Measurements from ENCODE around the gene CENPS. TPM values are rescaled to one million over a fixed set of nuclear protein-coding genes. Genes with fewer than 3 reads are reported as not detected.

CENPS gene
- total RNA-seq, 1 experiment from 2014 or later: 20.1 TPM

GRCh38 chr1:10429868-10430215, 391 bp upstream of the CENPS start:
- ChIA-PET CTCF (interaction anchor here (1.0 to 2.7 kb wide), 5 partner anchors 31 to 77 kb away, joined by 3 to 23 read pairs (median 4); partner anchors contain the start of gene PGD), POLR2A (interaction anchor here (1.9 kb wide), 1 partner anchor 31 kb away, joined by 8 read pairs; the partner anchor contains the start of gene PGD)
- Histone ChIP-seq H3K4me3 (ENCODE audit: low read depth, low read length) (peak overlapping the region; percentile 60), H3K27me3 (replicated peaks; ENCODE audit: control insufficient read depth, insufficient read depth, low read length) (no peaks in the 10 kb centered on the region), H3K4me1 (peaks cover 25% of the 10 kb centered on the region), H3K9me3 (no peaks in the 10 kb centered on the region), H3K36me3 (ENCODE audit: control insufficient read depth, insufficient read depth, low read length) (no peaks in the 10 kb centered on the region; the same call in 1 of the 2 replicates)
- intact Hi-C loops (cut with micrococcal nuclease; ENCODE audit: unreplicated experiment): loop anchor here (1.0 to 5.0 kb wide), 2 partner anchors 64 to 478 kb away; no protein-coding TSS in a partner anchor
- H3K36me3 Mint-ChIP-seq (ENCODE audit: insufficient read depth, unreplicated experiment): peaks cover 7% of the 10 kb centered on the region
- DNase-seq: no peak
- H3K9me3 Mint-ChIP-seq (ENCODE audit: unreplicated experiment): no peaks in the 10 kb centered on the region
- H3K27ac Mint-ChIP-seq (ENCODE audit: unreplicated experiment): peak overlapping the region; percentile 87
- BruUV-seq (replicated peaks): no TSS peak
- no peak for TF ChIP-seq CTCF (IDR thresholded peaks at IDR 0.05; ENCODE audit: insufficient read depth in 1 of 2, low read depth in 1 of 2, low read length in 1 of 2, severe bottlenecking in 1 of 2, unreplicated experiment in 1 of 2)
- H3K27me3 Mint-ChIP-seq (ENCODE audit: insufficient read depth, unreplicated experiment): no peaks in the 10 kb centered on the region
- H3K4me1 Mint-ChIP-seq (ENCODE audit: low read depth, unreplicated experiment): peaks cover 11% of the 10 kb centered on the region
- peak overlapping the region; percentile 96 for H3K4me3 Mint-ChIP-seq (ENCODE audit: unreplicated experiment)

- ChIA-PET POLR2A (interaction anchor here (0.5 to 1.9 kb wide), 2 partner anchors 32 to 41 kb away, joined by 3 to 8 read pairs; partner anchors contain the start of gene PGD), CTCF (interaction anchor here (0.7 to 2.7 kb wide), 5 partner anchors 18 to 821 kb away, joined by 3 to 23 read pairs (median 3); partner anchors contain the start of gene CORT)
- H3K9me3 ChIP-seq: no peaks in the 10 kb centered on the region
- H3K36me3 ChIP-seq (ENCODE audit: control insufficient read depth, insufficient read depth, low read length): no peaks in the 10 kb centered on the region; the same call in 1 of the 2 replicates
- intact Hi-C loops (cut with micrococcal nuclease; ENCODE audit: unreplicated experiment): no loop called here
- peaks cover 11% of the 10 kb centered on the region for H3K4me1 Mint-ChIP-seq (ENCODE audit: low read depth, unreplicated experiment)
- no peak for TF ChIP-seq CTCF (IDR thresholded peaks at IDR 0.05; ENCODE audit: insufficient read depth in 1 of 2, low read depth in 1 of 2, low read length in 1 of 2, severe bottlenecking in 1 of 2, unreplicated experiment in 1 of 2)
- no peaks in the 10 kb centered on the region for H3K9me3 Mint-ChIP-seq (ENCODE audit: unreplicated experiment)
- no peak for DNase-seq
- peak overlapping the region; percentile 96 for H3K4me3 Mint-ChIP-seq (ENCODE audit: unreplicated experiment)
- peak overlapping the region; percentile 87 for H3K27ac Mint-ChIP-seq (ENCODE audit: unreplicated experiment)
- H3K27me3 Mint-ChIP-seq (ENCODE audit: insufficient read depth, unreplicated experiment): no peaks in the 10 kb centered on the region
- no peaks in the 10 kb centered on the region for H3K27me3 ChIP-seq (replicated peaks; ENCODE audit: control insufficient read depth, insufficient read depth, low read length)
- peaks cover 20% of the 10 kb centered on the region for H3K4me1 ChIP-seq
- BruUV-seq (replicated peaks): TSS peak; percentile 73
- H3K4me3 ChIP-seq (ENCODE audit: low read depth, low read length): peak overlapping the region; percentile 60
- H3K36me3 Mint-ChIP-seq (ENCODE audit: insufficient read depth, unreplicated experiment): peaks cover 7% of the 10 kb centered on the region
These were observed 967 bp downstream of the CENPS start for GRCh38 chr1:10431070-10431730.

GRCh38 chr1:10432910-10433700, 2.9 kb downstream of the CENPS start:
- Mint-ChIP-seq H3K4me1 (ENCODE audit: low read depth, unreplicated experiment) (no peaks in the 10 kb centered on the region), H3K27ac (ENCODE audit: unreplicated experiment) (no peak overlapping the region), H3K27me3 (ENCODE audit: insufficient read depth, unreplicated experiment) (no peaks in the 10 kb centered on the region), H3K9me3 (ENCODE audit: unreplicated experiment) (no peaks in the 10 kb centered on the region), H3K36me3 (ENCODE audit: insufficient read depth, unreplicated experiment) (peaks cover 7% of the 10 kb centered on the region), H3K4me3 (ENCODE audit: unreplicated experiment) (no peak overlapping the region)
- DNase-seq: no peak
- no TSS peak for BruUV-seq (replicated peaks)
- Histone ChIP-seq H3K36me3 (ENCODE audit: control insufficient read depth, insufficient read depth, low read length) (no peaks in the 10 kb centered on the region; the same call in 1 of the 2 replicates), H3K4me1 (peaks cover 5% of the 10 kb centered on the region; the same call in 1 of the 2 replicates), H3K4me3 (ENCODE audit: low read depth, low read length) (no peak overlapping the region), H3K27me3 (replicated peaks; ENCODE audit: control insufficient read depth, insufficient read depth, low read length) (no peaks in the 10 kb centered on the region), H3K9me3 (no peaks in the 10 kb centered on the region)
- ChIA-PET POLR2A (no interaction called here), CTCF (interaction anchor here (0.6 kb wide), 1 partner anchor 47 kb away, joined by 3 read pairs; no protein-coding TSS in a partner anchor)
- no peak for TF ChIP-seq CTCF (IDR thresholded peaks at IDR 0.05; ENCODE audit: insufficient read depth in 1 of 2, low read depth in 1 of 2, low read length in 1 of 2, severe bottlenecking in 1 of 2, unreplicated experiment in 1 of 2)
- intact Hi-C loops (cut with micrococcal nuclease; ENCODE audit: unreplicated experiment): no loop called here
